PFSK-1 (cell line): Measurements from ENCODE around the gene RFK.

Experiments
- POLR2AphosphoS5 ChIP-seq: IDR thresholded peaks from 2 replicates; pipeline ENCODE4 v1.6.1; 2012; ENCODE audit warnings: low read depth, mild to moderate bottlenecking, control low read depth, low read length, moderate library complexity
- SIN3A ChIP-seq: IDR thresholded peaks from 2 replicates; pipeline ENCODE4 v1.6.1; 2012; ENCODE audit warnings: mild to moderate bottlenecking, low read length, moderate library complexity, borderline replicate concordance; ENCODE audit not compliant: insufficient read depth
- TAF1 ChIP-seq: IDR thresholded peaks from 2 replicates; pipeline ENCODE4 v1.6.1; 2012; ENCODE audit warnings: low read length, control low read depth, borderline replicate concordance; ENCODE audit not compliant: insufficient read depth
- TF ChIP-seq, protein P1 (sequence below), 2 experiments: IDR thresholded peaks; 2 replicates each; pipeline versions ENCODE4 v1.6.1 to v1.8.0; 2011 to 2012; ENCODE audit warnings: low read depth in 2 of 2, low read length in 2 of 2, control low read depth in 1 of 2, inconsistent platforms in 1 of 2, mild to moderate bottlenecking in 1 of 2, moderate library complexity in 1 of 2; ENCODE audit not compliant: insufficient read depth in 1 of 2

DNA sequence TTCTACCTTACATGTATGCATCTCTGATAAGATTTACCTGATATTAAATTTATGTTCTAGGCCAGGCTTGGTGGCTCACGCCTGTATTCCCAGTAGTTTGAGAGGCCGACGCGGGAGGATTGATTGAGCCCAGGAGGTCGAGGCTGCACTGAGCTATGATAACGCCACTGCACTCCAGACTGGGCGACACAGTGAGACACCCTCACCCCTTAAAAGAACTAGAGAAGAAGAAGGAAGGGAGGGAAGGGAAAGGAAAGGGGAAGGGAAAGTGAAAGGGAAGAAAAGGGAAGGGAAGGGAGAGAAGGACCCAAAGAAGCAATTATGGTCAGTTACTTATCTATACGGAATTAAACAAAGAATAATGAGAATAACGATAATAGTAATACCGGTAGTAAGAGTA, 1.2 kb upstream of the RFK start:
- TF ChIP-seq POLR2AphosphoS5 = no peak
- no peak for TF ChIP-seq TAF1
- TF ChIP-seq SIN3A = no peak
- TF ChIP-seq, protein P1, sequence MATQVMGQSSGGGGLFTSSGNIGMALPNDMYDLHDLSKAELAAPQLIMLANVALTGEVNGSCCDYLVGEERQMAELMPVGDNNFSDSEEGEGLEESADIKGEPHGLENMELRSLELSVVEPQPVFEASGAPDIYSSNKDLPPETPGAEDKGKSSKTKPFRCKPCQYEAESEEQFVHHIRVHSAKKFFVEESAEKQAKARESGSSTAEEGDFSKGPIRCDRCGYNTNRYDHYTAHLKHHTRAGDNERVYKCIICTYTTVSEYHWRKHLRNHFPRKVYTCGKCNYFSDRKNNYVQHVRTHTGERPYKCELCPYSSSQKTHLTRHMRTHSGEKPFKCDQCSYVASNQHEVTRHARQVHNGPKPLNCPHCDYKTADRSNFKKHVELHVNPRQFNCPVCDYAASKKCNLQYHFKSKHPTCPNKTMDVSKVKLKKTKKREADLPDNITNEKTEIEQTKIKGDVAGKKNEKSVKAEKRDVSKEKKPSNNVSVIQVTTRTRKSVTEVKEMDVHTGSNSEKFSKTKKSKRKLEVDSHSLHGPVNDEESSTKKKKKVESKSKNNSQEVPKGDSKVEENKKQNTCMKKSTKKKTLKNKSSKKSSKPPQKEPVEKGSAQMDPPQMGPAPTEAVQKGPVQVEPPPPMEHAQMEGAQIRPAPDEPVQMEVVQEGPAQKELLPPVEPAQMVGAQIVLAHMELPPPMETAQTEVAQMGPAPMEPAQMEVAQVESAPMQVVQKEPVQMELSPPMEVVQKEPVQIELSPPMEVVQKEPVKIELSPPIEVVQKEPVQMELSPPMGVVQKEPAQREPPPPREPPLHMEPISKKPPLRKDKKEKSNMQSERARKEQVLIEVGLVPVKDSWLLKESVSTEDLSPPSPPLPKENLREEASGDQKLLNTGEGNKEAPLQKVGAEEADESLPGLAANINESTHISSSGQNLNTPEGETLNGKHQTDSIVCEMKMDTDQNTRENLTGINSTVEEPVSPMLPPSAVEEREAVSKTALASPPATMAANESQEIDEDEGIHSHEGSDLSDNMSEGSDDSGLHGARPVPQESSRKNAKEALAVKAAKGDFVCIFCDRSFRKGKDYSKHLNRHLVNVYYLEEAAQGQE (IDR thresholded peaks at IDR 0.05; ENCODE audit: insufficient read depth in 1 of 2, low read depth in 2 of 2, low read length in 2 of 2) = no peak
